Measurements from ENCODE around the gene KLF2. TPM values are rescaled to one million over a fixed set of nuclear protein-coding genes. Genes with fewer than 3 reads are reported as not detected.
A peak's percentile ranks its signal among the peaks of the same experiment; 100 is the strongest.
"Not testable (repeated sequence)": the region's sequence is repeated elsewhere in the genome, so short reads cannot be mapped to it uniquely, and the experiment has no call there.

Gene KLF2
- total RNA-seq, 4 donors from 2014 or later = 27.0 to 41.1 (median 36.9) TPM

- Histone ChIP-seq H3K36me3 (no peaks in the 10 kb centered on the region), H3K27me3 (no peaks in the 10 kb centered on the region), H3K9me3 (no peaks in the 10 kb centered on the region), H3K27ac (no peak overlapping the region), H3K4me3 (no peak overlapping the region), H3K4me1 (peaks cover 30% of the 10 kb centered on the region)
- no peak for DNase-seq (ENCODE audit: low spot score in 2 of 2)
- TF ChIP-seq EP300 (IDR thresholded peaks at IDR 0.05) (no peak), POLR2A (IDR thresholded peaks at IDR 0.05) (no peak), CTCF (IDR thresholded peaks at IDR 0.05) (no peak), POLR2AphosphoS5 (IDR thresholded peaks at IDR 0.05) (no peak)
- WGBS = 93% methylated on average over 7 of the region's 7 CpGs
These were observed 18.5 kb downstream of the KLF2 start for GRCh38 chr19:16343156-16343555.

- Histone ChIP-seq H3K4me1 (peaks cover 17% of the 10 kb centered on the region), H3K4me3 (no peak overlapping the region), H3K9me3 (no peaks in the 10 kb centered on the region), H3K27ac (peak overlapping the region; percentile 31), H3K27me3 (no peaks in the 10 kb centered on the region), H3K36me3 (no peaks in the 10 kb centered on the region)
- DNase-seq (ENCODE audit: low spot score in 2 of 2) = no peak
- WGBS = 70% methylated on average over 4 of the region's 4 CpGs
- TF ChIP-seq CTCF (IDR thresholded peaks at IDR 0.05) = no peak
- TF ChIP-seq POLR2AphosphoS5 (IDR thresholded peaks at IDR 0.05) = no peak
- TF ChIP-seq EP300 (IDR thresholded peaks at IDR 0.05) = no peak
- TF ChIP-seq POLR2A (IDR thresholded peaks at IDR 0.05) = no peak
These were observed 20.8 kb downstream of the KLF2 start for GRCh38 chr19:16345457-16345856.

- H3K9me3 ChIP-seq; H3K4me3 ChIP-seq; H3K27me3 ChIP-seq; H3K36me3 ChIP-seq; DNase-seq (ENCODE audit: low spot score in 2 of 2); H3K27ac ChIP-seq: not testable (repeated sequence)
- H3K4me1 ChIP-seq = peaks cover 12% of the 10 kb centered on the region
- WGBS = 89% methylated on average over 4 of the region's 4 CpGs
These were observed 22.5 kb downstream of the KLF2 start for GRCh38 chr19:16347099-16347498.

- Histone ChIP-seq H3K4me1 (peaks cover 7% of the 10 kb centered on the region), H3K4me3 (no peak overlapping the region), H3K9me3 (no peaks in the 10 kb centered on the region), H3K27me3 (no peaks in the 10 kb centered on the region), H3K27ac (no peak overlapping the region), H3K36me3 (no peaks in the 10 kb centered on the region)
- no peak for DNase-seq (ENCODE audit: low spot score in 2 of 2)
- TF ChIP-seq POLR2A (IDR thresholded peaks at IDR 0.05) (no peak), CTCF (IDR thresholded peaks at IDR 0.05) (no peak), EP300 (IDR thresholded peaks at IDR 0.05) (no peak)
- 81% methylated on average over 6 of the region's 6 CpGs for WGBS
These were observed 23.1 kb downstream of the KLF2 start for GRCh38 chr19:16347706-16348105.

- WGBS = 74% methylated on average over 13 of the region's 13 CpGs
- no peak overlapping the region for H3K27ac ChIP-seq
These were observed 25.0 kb downstream of the KLF2 start for GRCh38 chr19:16349551-16350152.

More at GRCh38 chr19:16349551-16350152, 25.0 kb downstream of the KLF2 start:
- TF ChIP-seq CTCF (IDR thresholded peaks at IDR 0.05) (no peak), EP300 (IDR thresholded peaks at IDR 0.05) (no peak), POLR2A (IDR thresholded peaks at IDR 0.05) (no peak), POLR2AphosphoS5 (IDR thresholded peaks at IDR 0.05) (no peak)
- no peak for DNase-seq (ENCODE audit: low spot score in 2 of 2)
- Histone ChIP-seq H3K27me3 (no peaks in the 10 kb centered on the region), H3K36me3 (peaks cover 5% of the 10 kb centered on the region), H3K4me3 (no peak overlapping the region), H3K4me1 (peaks cover 3% of the 10 kb centered on the region), H3K9me3 (no peaks in the 10 kb centered on the region)
